A549 (cell line): ENCODE results near the gene LRRC7. TPM values are rescaled to one million over a fixed set of nuclear protein-coding genes. Genes with fewer than 3 reads are reported as not detected.

Experiments used
- ATAC-seq, 2 experiments: fragments of 200-7000 bp in 1 of 2; fragments of >200 bp in 1 of 2; cut with Nextera tagmentation in 1 of 2; cut with Tn5 transposase in 1 of 2; 3 replicates each; pipeline versions ENCODE4 v1.8.0 to v1.9.1; 2018 to 2020; ENCODE audit warnings: mild to moderate bottlenecking in 1 of 2, moderate library complexity in 1 of 2
- CTCF ChIA-PET: fragments of 300-600 bp; sonication (Branson Sonifier 250); formaldehyde crosslinking; extraction: SDS; loops from one replicate; lab custom pipeline; 2021; ENCODE audit warnings: antibody characterized with exemption, inconsistent platforms; lab: Yijun Ruan, JAX
- POLR2A ChIA-PET: fragments of 350-600 bp; formaldehyde crosslinking; extraction: SDS; loops from one replicate; lab custom pipeline; 2021; ENCODE audit warnings: antibody characterized with exemption, inconsistent platforms; lab: Yijun Ruan, JAX
- DNase-seq, 2 experiments: peaks; one replicate each; pipeline versions ENCODE4 v3.0.0 to v3.0.0-alpha.2; 2011 to 2016; ENCODE audit warnings: low read depth in 1 of 2, low spot score in 1 of 2
- FAIRE-seq: peaks from 2 replicates; lab custom pipeline; 2011; peaks lifted over from hg19 to GRCh38; lab: Jason Lieb, UNC
- H3K27ac ChIP-seq, 2 experiments: fragments of >200 bp; sonication (Bioruptor Twin); formaldehyde crosslinking; 3 replicates each; pipeline ENCODE4 v1.5.1; 2016 to 2017
- H3K4me1 ChIP-seq: fragments of >200 bp; sonication (Bioruptor Twin); formaldehyde crosslinking; 3 replicates; pipeline ENCODE4 v1.6.1; 2016
- H3K4me2 ChIP-seq: fragments of >200 bp; sonication (Bioruptor Twin); formaldehyde crosslinking; 3 replicates; pipeline ENCODE4 v1.6.1; 2016
- H3K4me3 ChIP-seq: fragments of >200 bp; sonication (Bioruptor Twin); formaldehyde crosslinking; 3 replicates; pipeline ENCODE4 v1.5.1; 2016
- H3K9me3 ChIP-seq: fragments of >200 bp; sonication (Bioruptor Twin); formaldehyde crosslinking; 3 replicates; pipeline ENCODE4 v1.6.1; 2016
- ATOH8 ChIP-seq: fragments of 250-450 bp; sonication (Bioruptor Pico); IDR thresholded peaks from 2 replicates; pipeline ENCODE4 v1.5.0; 2020; ENCODE audit warnings: low read depth, mild to moderate bottlenecking, moderate library complexity
- BCL3 ChIP-seq: fragments of >200 bp; sonication (Bioruptor Twin); formaldehyde crosslinking; IDR thresholded peaks from 3 replicates; pipeline ENCODE4 v1.6.1; 2016
- CEBPB ChIP-seq, 2 experiments: fragments of >200 bp in 1 of 2; sonication (Bioruptor Twin) in 1 of 2; formaldehyde crosslinking in 1 of 2; IDR thresholded peaks; 2 replicates each; pipeline ENCODE4 v1.6.1; 2012 to 2016
- CHD2 ChIP-seq: fragments of 150-350 bp; IDR thresholded peaks from 2 replicates; pipeline ENCODE4 v1.6.1; 2014; ENCODE audit warnings: low read length; ENCODE audit not compliant: partially characterized antibody
- EHF ChIP-seq: fragments of 250-450 bp; sonication (Bioruptor Pico); IDR thresholded peaks from 2 replicates; pipeline ENCODE4 v1.5.0; 2020; ENCODE audit warnings: mild to moderate bottlenecking
- EHMT2 ChIP-seq: fragments of 200-600 bp; sonication (generic); IDR thresholded peaks from 2 replicates; pipeline ENCODE4 v1.6.1; 2016; ENCODE audit warnings: antibody characterized with exemption, low read depth, mild to moderate bottlenecking, moderate library complexity
- ESRRA ChIP-seq: fragments of 150-350 bp; IDR thresholded peaks from 2 replicates; pipeline ENCODE4 v1.6.1; 2014; ENCODE audit warnings: mild to moderate bottlenecking, low read length, borderline replicate concordance
- HOXA7 ChIP-seq: fragments of 250-450 bp; sonication (Bioruptor Pico); IDR thresholded peaks from 2 replicates; pipeline ENCODE4 v1.5.0; 2020; ENCODE audit warnings: mild to moderate bottlenecking, moderate library complexity
- HOXB13 ChIP-seq: fragments of 250-450 bp; sonication (Bioruptor Pico); IDR thresholded peaks from 2 replicates; pipeline ENCODE4 v1.5.0; 2020; ENCODE audit warnings: low read depth, mild to moderate bottlenecking, moderate library complexity
- KDM1A ChIP-seq: fragments of 200-600 bp; sonication (generic); IDR thresholded peaks from 2 replicates; pipeline ENCODE4 v1.6.1; 2016; ENCODE audit warnings: low read depth, mild to moderate bottlenecking
- MAFK ChIP-seq: fragments of 450-650 bp; IDR thresholded peaks from 2 replicates; pipeline ENCODE4 v1.6.1; 2014; ENCODE audit not compliant: partially characterized antibody
- MYC ChIP-seq: IDR thresholded peaks from 2 replicates; pipeline ENCODE4 v1.6.1; 2012; ENCODE audit warnings: mild to moderate bottlenecking, inconsistent platforms, low read length, improper control_type of control experiment, borderline replicate concordance
- NPAS2 ChIP-seq: fragments of 250-450 bp; sonication (Bioruptor Pico); IDR thresholded peaks from 2 replicates; pipeline ENCODE4 v1.8.0; 2022; ENCODE audit warnings: mild to moderate bottlenecking, moderate library complexity, borderline replicate concordance
- NR3C1 ChIP-seq: fragments of >200 bp; sonication (Bioruptor Twin); formaldehyde crosslinking; IDR thresholded peaks from 3 replicates; pipeline ENCODE4 v1.6.1; 2017
- POLR2A ChIP-seq: IDR thresholded peaks from 2 replicates; pipeline ENCODE4 v1.6.1; 2012; ENCODE audit warnings: mild to moderate bottlenecking, low read length
- RARB ChIP-seq: fragments of 250-450 bp; sonication (Bioruptor Pico); IDR thresholded peaks from 2 replicates; pipeline ENCODE4 v1.8.0; 2021; ENCODE audit warnings: mild to moderate bottlenecking, moderate library complexity
- RCOR1 ChIP-seq: fragments of 150-350 bp; IDR thresholded peaks from 2 replicates; pipeline ENCODE4 v1.6.1; 2014; ENCODE audit warnings: antibody characterized with exemption, low read length, low read depth
- REST ChIP-seq: fragments of 200-600 bp; sonication (generic); IDR thresholded peaks from 2 replicates; pipeline ENCODE4 v1.6.1; 2016; ENCODE audit warnings: antibody characterized with exemption, mild to moderate bottlenecking, moderate library complexity
- RNF2 ChIP-seq: fragments of 200-600 bp; sonication (generic); IDR thresholded peaks from 2 replicates; pipeline ENCODE4 v1.6.1; 2016; ENCODE audit warnings: low read depth, mild to moderate bottlenecking, antibody characterized with exemption, moderate library complexity, borderline replicate concordance
- SMC3 ChIP-seq: fragments of >200 bp; sonication (Bioruptor Twin); formaldehyde crosslinking; IDR thresholded peaks from 3 replicates; pipeline ENCODE4 v1.6.1; 2018; ENCODE audit warnings: inconsistent platforms
- USF2 ChIP-seq: fragments of 450-650 bp; IDR thresholded peaks from 2 replicates; pipeline ENCODE4 v1.6.1; 2014; ENCODE audit warnings: antibody characterized with exemption
- WGBS: methylation state at CpG from one replicate; pipeline ENCODE4 v1.1.6; 2017; ENCODE audit errors: missing lambda C conversion rate; 5-methylcytosine and 5-hydroxymethylcytosine counted together
- polyA plus RNA-seq, 4 experiments: library from polyadenylated mRNA; depleted of rRNA in 3 of 4; stranded (reverse); fragments of >200 nt; fragmentation: RNase III in 1 of 4; extraction: RNeasy Plus Mini Kit Qiagen cat#74134 plus additional on column Dnase treatment in 1 of 4; gene quantifications; 2 replicates in 3 of 4; 3 replicates in 1 of 4; pipeline ENCODE4 v1.2.3, GENCODE V29; 2011 to 2017

The LRRC7 gene
- polyA plus RNA-seq, 2 of the 4 experiments (the other 2 are of a cell fraction): not detected

- Histone ChIP-seq H3K27ac (no peak overlapping the region), H3K4me2 (no peak overlapping the region), H3K9me3 (no peaks in the 10 kb centered on the region), H3K4me3 (no peak overlapping the region), H3K4me1 (no peaks in the 10 kb centered on the region)
- 0% methylated on average over 1 of the region's 1 CpG for WGBS
- no peak for TF ChIP-seq EHMT2
- no peak for TF ChIP-seq ATOH8 (CRISPR knock-in tag)
- no peak for TF ChIP-seq KDM1A
- no peak for TF ChIP-seq RCOR1
- no peak for TF ChIP-seq BCL3
- no peak for TF ChIP-seq ESRRA
- no peak for TF ChIP-seq USF2
- no peak for TF ChIP-seq MYC
- TF ChIP-seq SMC3: no peak
- no peak for TF ChIP-seq CHD2
- TF ChIP-seq REST: no peak
- TF ChIP-seq NPAS2: no peak
- no peak for TF ChIP-seq RARB (CRISPR knock-in tag)
- TF ChIP-seq POLR2A: no peak
- CTCF ChIA-PET: no interaction called here
- ATAC-seq: no peak
- POLR2A ChIA-PET: no interaction called here
- no peak for DNase-seq
- no peak for FAIRE-seq
Observed at GRCh38 chr1:69553726-69554125, 14.0 kb upstream of the LRRC7 start.

GRCh38 chr1:69568421-69569174 lies 876 bp downstream of the LRRC7 start:
- H3K4me1 ChIP-seq: peaks cover 7% of the 10 kb centered on the region; the same call in 1 of the 3 replicates
- POLR2A ChIA-PET: no interaction called here
- ATAC-seq (peak; percentile 7 to 17; a peak in 2 of 6 replicates), DNase-seq (no peak), FAIRE-seq (no peak)
- no peak overlapping the region for H3K27ac ChIP-seq
- 24% methylated on average over 14 of the region's 47 CpGs for WGBS
- peak overlapping the region; percentile 95 for H3K4me2 ChIP-seq
- TF ChIP-seq MYC (no peak), HOXB13 (CRISPR knock-in tag) (no peak), HOXA7 (CRISPR knock-in tag) (no peak), CEBPB (IDR thresholded peaks at IDR 0.05) (no peak), MAFK (no peak), RNF2 (no peak), NR3C1 (no peak), RARB (CRISPR knock-in tag) (no peak), EHF (CRISPR knock-in tag) (no peak)
- no peaks in the 10 kb centered on the region for H3K9me3 ChIP-seq
- peak overlapping the region; percentile 41; the same call in 2 of the 3 replicates for H3K4me3 ChIP-seq
- CTCF ChIA-PET: no interaction called here
